ENCODE measurements around the gene GTF3C4.

GTF3C4 gene

GRCh38 chr9:132645711-132646110, 24.6 kb upstream of the GTF3C4 start:
- Histone ChIP-seq H2AFZ (ENCODE audit: low read depth, low read length, severe bottlenecking) (no peak overlapping the region), H4K20me1 (ENCODE audit: low read depth, low read length) (no peaks in the 10 kb centered on the region), H3K9me3 (ENCODE audit: insufficient read depth, low read length) (no peaks in the 10 kb centered on the region), H3K9ac (ENCODE audit: low read length) (no peak overlapping the region), H3K27me3 (ENCODE audit: low read length) (no peaks in the 10 kb centered on the region), H3K4me3 (ENCODE audit: insufficient read depth, low read length, poor library complexity, severe bottlenecking) (no peak overlapping the region), H3K4me2 (ENCODE audit: low read depth, low read length, poor library complexity, severe bottlenecking) (no peak overlapping the region), H3K27ac (ENCODE audit: low read depth, low read length) (no peak overlapping the region), H3K9me2 (replicated peaks; ENCODE audit: insufficient read depth, low read length) (no peaks in the 10 kb centered on the region), H3K79me2 (ENCODE audit: insufficient read depth, low read length) (no peaks in the 10 kb centered on the region), H3K36me3 (ENCODE audit: low read length) (peaks cover 3% of the 10 kb centered on the region; the same call in 1 of the 2 replicates), H3F3A (ENCODE audit: insufficient read depth) (no peaks in the 10 kb centered on the region)
- no peak for TF ChIP-seq EZH2phosphoT487 (conservative IDR thresholded peaks at IDR 0.05; ENCODE audit: low read length)
- no peak for TF ChIP-seq CTCF (IDR thresholded peaks at IDR 0.05; ENCODE audit: insufficient read depth, low read length, poor library complexity, severe bottlenecking)

DNA sequence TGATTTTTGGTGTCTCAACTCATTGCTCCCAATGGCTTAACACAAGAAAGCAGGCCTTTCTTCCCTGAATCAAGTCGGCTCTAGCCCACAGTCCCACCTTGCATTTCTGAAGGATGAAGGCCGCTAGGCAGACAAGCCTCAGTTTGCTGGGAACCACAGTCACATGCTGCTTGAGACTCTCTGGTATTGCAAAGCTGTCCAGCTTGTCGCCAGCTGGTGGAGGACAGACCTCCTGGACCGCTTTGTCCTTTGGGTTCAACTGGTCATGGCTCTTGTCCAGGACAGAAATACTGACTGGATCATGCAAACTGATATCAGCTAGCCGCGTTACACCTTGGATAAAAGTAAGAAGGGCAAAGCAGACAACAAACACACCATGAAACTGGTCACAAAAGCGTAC, 23.5 kb upstream of the GTF3C4 start:
- H2AFZ ChIP-seq (ENCODE audit: low read depth, low read length, severe bottlenecking), result no peak overlapping the region
- H3K27ac ChIP-seq (ENCODE audit: low read depth, low read length), result no peak overlapping the region
- no peaks in the 10 kb centered on the region for H3K27me3 ChIP-seq (ENCODE audit: low read length)
- no peaks in the 10 kb centered on the region for H4K20me1 ChIP-seq (ENCODE audit: low read depth, low read length)
- H3K9ac ChIP-seq (ENCODE audit: low read length), result no peak overlapping the region
- no peak overlapping the region for H3K4me3 ChIP-seq (ENCODE audit: insufficient read depth, low read length, poor library complexity, severe bottlenecking)
- no peaks in the 10 kb centered on the region for H3K79me2 ChIP-seq (ENCODE audit: insufficient read depth, low read length)
- TF ChIP-seq EZH2phosphoT487 (conservative IDR thresholded peaks at IDR 0.05; ENCODE audit: low read length) (no peak), CTCF (IDR thresholded peaks at IDR 0.05; ENCODE audit: insufficient read depth, low read length, poor library complexity, severe bottlenecking) (no peak)
- no peaks in the 10 kb centered on the region for H3K9me2 ChIP-seq (replicated peaks; ENCODE audit: insufficient read depth, low read length)
- H3K9me3 ChIP-seq (ENCODE audit: insufficient read depth, low read length), result no peaks in the 10 kb centered on the region
- H3F3A ChIP-seq (ENCODE audit: insufficient read depth), result no peaks in the 10 kb centered on the region
- H3K4me2 ChIP-seq (ENCODE audit: low read depth, low read length, poor library complexity, severe bottlenecking), result no peak overlapping the region
- H3K36me3 ChIP-seq (ENCODE audit: low read length), result peaks cover 5% of the 10 kb centered on the region; the same call in 1 of the 2 replicates

- no peaks in the 10 kb centered on the region for H3F3A ChIP-seq (ENCODE audit: insufficient read depth)
- no peak overlapping the region for H3K4me3 ChIP-seq (ENCODE audit: insufficient read depth, low read length, poor library complexity, severe bottlenecking)
- H3K27me3 ChIP-seq (ENCODE audit: low read length), result no peaks in the 10 kb centered on the region
- H3K27ac ChIP-seq (ENCODE audit: low read depth, low read length), result no peak overlapping the region
- no peaks in the 10 kb centered on the region for H4K20me1 ChIP-seq (ENCODE audit: low read depth, low read length)
- no peaks in the 10 kb centered on the region for H3K9me2 ChIP-seq (replicated peaks; ENCODE audit: insufficient read depth, low read length)
- H2AFZ ChIP-seq (ENCODE audit: low read depth, low read length, severe bottlenecking), result no peak overlapping the region
- H3K9ac ChIP-seq (ENCODE audit: low read length), result no peak overlapping the region
- peaks cover 7% of the 10 kb centered on the region; the same call in 1 of the 2 replicates for H3K36me3 ChIP-seq (ENCODE audit: low read length)
- H3K79me2 ChIP-seq (ENCODE audit: insufficient read depth, low read length), result no peaks in the 10 kb centered on the region
- H3K9me3 ChIP-seq (ENCODE audit: insufficient read depth, low read length), result no peaks in the 10 kb centered on the region
- TF ChIP-seq EZH2phosphoT487 (conservative IDR thresholded peaks at IDR 0.05; ENCODE audit: low read length) (no peak), CTCF (IDR thresholded peaks at IDR 0.05; ENCODE audit: insufficient read depth, low read length, poor library complexity, severe bottlenecking) (no peak)
- H3K4me2 ChIP-seq (ENCODE audit: low read depth, low read length, poor library complexity, severe bottlenecking), result no peak overlapping the region
These were observed 22.9 kb upstream of the GTF3C4 start for GRCh38 chr9:132647355-132647754.

Measured in SU-DHL-6 (cell line).